ENCODE data around the gene NCCRP1.
"Not testable (repeated sequence)": the region's sequence is repeated elsewhere in the genome, so short reads cannot be mapped to it uniquely, and the experiment has no call there.

DNA sequence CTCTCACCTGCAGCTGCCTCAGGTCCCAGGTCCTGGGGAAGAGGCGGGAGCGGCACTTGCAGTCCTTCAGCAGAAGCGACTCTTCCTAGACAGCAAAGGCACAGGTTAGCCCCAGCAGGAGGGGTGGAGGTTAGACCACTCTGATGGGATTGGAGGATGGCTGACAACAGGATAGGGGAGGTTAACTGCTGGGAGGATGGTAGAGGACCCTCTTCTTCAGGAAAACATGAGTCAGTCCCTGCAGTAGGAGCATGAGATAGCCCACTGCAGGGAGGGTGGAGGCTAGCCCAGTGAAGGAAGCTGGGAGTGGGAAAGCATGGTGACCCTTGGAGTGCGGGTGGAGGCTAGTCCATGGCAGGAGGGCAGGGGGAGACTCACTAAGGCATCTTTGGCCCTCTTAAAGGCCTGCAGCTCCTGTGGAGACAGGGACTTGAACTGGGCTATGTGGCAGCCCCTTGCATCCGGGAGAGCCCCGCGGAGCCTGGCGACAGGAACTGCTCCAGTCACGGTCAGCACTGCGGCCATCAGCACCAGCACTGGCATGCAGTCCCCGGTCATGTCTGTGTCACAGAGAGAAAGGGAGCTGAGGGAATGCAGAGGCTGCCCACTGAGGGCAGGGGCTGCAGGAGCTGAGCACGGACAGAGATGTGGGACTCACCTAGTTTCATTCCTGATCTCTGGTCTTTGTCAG is 47.8 kb downstream of the NCCRP1 start, which contains the start of gene IFNL3:
- TF ChIP-seq, protein P1, sequence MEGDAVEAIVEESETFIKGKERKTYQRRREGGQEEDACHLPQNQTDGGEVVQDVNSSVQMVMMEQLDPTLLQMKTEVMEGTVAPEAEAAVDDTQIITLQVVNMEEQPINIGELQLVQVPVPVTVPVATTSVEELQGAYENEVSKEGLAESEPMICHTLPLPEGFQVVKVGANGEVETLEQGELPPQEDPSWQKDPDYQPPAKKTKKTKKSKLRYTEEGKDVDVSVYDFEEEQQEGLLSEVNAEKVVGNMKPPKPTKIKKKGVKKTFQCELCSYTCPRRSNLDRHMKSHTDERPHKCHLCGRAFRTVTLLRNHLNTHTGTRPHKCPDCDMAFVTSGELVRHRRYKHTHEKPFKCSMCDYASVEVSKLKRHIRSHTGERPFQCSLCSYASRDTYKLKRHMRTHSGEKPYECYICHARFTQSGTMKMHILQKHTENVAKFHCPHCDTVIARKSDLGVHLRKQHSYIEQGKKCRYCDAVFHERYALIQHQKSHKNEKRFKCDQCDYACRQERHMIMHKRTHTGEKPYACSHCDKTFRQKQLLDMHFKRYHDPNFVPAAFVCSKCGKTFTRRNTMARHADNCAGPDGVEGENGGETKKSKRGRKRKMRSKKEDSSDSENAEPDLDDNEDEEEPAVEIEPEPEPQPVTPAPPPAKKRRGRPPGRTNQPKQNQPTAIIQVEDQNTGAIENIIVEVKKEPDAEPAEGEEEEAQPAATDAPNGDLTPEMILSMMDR (conservative IDR thresholded peaks at IDR 0.05 in 1 of 2, IDR thresholded peaks at IDR 0.05 in 1 of 2; ENCODE audit: extremely low read depth in 1 of 2, insufficient read depth in 1 of 2, low read depth in 1 of 2, low read length in 2 of 2) = not testable (repeated sequence)
- not testable (repeated sequence) for TF ChIP-seq EZH2 (IDR thresholded peaks at IDR 0.05; ENCODE audit: borderline replicate concordance, low read length)
